HG03354 (cell line): Measurements from ENCODE around the gene SRC.

Experiments used
- ATAC-seq: cut with Tn5 transposase; IDR thresholded peaks from one replicate; pipeline ENCODE4 v1.9.1; 2021; ENCODE audit warnings: mild to moderate bottlenecking; ENCODE audit not compliant: unreplicated experiment, poor library complexity, severe bottlenecking

The SRC gene

DNA sequence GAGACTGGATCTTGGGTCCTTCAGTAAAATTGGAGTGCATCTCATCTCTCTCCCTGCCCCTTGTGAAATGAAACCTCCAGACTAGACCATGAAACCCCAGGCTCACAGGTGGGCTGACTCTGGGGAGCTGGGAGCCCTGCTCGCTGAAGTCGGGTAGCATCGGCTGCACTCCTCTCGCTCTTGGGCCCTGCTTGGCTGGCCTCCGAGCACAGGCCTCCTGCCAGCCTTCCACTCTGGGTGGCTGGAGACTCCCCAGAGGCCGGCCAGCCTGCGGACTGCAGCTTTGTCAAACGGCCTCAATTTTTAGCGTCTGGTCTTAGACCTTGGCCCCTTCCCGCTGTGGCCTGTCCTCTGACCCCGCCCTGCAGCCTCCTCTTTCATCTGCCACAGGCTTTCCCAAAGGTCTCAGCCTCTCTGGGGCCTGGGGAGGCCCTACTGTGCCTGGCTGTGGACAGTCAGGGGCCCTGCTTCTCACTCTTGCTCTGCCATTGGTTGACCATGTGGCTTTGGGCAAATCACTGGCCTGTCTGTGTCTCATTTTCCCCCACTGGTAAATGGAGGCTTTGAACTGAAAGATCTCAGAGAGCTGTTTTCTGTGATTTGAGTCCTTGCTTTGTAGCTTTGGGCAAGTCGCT, 45.1 kb downstream of the SRC start:
- no peak for ATAC-seq

DNA sequence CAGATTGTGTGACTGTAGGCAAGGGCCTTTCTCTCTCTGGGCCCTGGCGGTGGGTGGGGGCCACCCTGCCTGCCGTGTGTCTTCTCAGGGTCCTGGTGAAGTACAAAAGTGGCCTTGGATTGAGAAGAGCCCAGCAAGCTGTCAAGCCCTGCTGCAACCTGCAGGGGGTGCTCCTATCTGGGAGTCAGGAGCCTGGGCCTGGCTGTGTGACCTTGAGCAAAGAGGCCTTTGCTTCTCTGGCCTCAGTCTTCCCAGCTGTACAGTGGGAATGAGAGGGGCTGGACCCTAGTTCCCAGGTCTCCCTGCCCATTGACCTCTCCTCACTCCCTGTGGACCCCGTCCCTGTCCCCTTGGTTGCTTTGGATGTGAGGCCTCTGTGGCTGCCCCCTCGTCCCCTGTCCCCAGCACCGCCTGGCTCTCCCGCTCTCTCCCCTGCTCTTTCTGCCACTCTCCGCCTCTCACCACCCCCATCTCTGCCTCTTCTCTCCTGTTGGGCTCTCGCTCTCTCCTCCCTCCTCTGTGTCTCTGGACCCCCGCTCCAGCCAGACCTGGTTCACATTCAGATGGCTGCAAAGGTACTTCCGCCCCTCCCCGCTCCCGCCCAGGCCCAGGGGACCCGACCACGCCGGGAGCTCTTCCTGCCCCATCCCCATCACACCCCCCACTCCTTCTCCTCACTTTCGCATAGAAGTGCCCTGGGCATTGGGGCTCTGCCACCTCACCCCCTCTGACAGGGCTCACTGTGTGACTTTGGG, 46.7 kb downstream of the SRC start:
- ATAC-seq = no peak

DNA sequence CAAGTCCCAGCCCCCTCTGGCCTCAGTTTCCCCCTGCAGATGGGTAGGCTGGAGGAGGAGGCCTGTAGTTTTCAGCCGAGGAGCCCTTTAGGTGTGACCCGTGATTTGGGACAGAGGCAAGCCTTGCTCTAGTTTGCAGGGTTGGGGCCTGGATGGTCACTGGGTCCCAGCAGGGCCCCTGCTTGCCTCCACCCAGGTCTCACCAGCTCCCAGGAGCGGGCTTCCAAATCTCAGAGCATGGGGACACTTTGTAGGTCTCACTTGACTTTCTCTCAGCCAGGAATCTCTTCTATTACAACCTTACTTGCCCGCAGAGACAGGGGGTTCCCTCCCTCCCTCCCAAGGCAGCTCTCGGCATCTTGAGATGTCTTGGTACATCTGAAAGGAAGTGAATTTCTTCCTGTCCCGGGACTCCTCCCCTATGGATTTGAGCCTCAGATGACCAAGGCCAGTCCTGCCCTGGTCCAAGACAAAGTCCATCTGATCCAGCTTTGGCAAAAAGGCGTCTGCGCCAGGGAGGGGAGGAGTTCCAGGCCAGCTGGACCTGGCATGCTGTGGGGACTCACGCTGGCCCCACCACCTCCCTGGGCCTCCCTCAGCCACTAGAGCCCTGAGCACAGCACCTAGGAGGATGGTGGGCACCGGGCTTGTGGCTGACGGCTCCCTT, 47.4 kb downstream of the SRC start:
- no peak for ATAC-seq

DNA sequence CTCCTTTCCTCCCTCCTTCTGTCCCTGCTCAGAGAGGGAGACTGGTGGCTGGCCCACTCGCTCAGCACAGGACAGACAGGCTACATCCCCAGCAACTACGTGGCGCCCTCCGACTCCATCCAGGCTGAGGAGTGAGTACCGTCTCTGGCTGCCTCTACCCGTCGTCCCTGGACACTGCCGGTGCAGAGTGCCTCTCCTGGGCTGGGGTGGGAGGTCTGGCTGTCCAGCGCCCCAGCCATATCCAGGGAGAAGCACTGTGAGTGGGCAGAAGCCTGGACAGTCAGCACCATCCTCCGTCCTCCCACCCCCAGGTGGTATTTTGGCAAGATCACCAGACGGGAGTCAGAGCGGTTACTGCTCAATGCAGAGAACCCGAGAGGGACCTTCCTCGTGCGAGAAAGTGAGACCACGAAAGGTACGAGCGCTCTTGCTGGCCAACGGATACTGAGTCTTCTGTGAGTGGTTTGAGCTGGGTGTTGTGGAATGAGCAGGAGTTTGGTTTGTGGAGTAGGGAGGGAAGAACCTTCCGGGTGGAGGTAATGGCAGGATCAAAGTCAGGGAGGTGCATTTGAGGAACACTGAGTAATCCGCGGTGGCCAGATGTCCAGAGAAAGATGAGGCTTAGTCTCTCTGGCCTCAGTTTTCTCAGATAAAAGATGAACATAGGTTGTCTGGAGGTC, 48.1 kb downstream of the SRC start:
- no peak for ATAC-seq

DNA sequence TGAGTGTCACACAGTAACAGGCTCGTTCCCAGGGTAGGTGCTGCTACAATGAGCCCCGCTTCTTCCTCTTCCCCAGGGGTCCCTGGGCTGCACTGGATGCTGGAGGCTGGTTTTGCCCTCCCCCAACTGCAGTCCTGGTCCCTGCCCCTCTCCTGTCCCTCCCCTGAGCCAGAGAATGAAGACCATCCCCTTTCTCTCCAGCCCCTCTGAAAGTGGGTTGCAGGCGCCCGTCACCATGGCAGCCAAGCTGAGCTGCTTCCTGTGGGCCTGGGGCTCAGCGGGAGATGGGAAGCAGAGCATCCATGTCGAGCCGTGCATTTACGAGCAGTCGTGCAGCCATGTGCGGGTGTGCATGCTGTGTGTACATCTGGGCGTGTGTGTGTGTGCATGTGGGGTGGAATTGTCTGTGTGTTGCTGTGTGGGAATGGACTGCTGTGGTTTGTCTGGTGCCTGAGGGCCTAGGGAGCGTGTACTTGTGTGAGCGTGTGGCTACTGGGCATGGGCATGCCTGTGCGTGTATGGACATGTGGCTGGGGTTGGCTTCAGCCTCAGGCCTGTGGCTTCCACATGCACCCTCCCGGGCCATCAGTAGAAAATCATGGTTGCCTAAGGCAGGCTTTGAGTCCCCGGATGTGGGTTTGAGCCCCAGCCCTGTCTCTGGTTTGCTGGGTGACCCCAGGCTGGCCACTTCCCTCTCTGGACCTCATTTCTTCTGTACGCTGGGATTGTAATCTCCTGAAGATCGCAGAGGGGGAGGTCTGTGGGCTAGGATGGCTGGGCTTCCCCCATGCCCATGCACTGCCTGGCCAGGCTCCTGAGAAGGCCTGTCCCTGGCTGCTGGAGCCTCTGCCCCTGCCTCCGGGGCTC, 48.8 kb downstream of the SRC start:
- no peak for ATAC-seq

DNA sequence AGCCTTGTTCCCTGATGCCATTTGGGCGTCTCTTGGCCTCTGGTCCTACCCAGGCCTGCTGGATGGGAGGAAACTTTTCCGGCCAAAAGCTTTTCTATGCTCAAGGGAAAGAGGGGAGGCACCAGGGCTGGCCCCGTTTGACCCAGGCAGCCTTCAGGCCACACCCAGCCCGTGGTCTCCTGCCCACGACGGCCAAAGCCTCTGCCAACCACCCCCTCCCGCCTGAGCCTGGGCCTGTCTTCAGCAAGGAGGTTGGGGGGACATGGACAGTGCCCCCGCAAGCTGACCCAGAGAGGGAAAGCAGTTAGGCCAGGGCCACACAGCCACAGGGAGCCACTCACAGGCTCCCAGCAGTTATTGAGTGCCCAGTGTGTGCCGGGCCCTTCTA, 49.5 kb downstream of the SRC start:
- ATAC-seq = no peak

DNA sequence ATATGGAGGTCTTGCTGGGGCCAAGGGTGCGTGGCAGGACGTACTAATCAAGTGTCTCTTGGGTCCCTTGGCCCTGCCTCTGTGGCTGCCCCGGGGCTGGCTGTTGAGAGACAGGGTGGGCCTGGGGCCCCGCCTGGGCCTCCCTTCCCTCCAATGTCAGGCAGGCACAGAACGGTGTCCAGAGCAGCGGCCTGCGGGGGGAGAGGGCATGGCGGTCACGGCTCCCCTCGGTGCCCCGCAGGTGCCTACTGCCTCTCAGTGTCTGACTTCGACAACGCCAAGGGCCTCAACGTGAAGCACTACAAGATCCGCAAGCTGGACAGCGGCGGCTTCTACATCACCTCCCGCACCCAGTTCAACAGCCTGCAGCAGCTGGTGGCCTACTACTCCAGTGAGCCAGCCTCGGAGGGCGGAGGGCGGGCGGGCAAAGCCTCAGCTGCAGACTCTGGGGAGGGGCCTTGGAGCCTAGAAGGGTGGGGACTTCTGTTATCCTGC, 50.0 kb downstream of the SRC start:
- ATAC-seq = no peak

DNA sequence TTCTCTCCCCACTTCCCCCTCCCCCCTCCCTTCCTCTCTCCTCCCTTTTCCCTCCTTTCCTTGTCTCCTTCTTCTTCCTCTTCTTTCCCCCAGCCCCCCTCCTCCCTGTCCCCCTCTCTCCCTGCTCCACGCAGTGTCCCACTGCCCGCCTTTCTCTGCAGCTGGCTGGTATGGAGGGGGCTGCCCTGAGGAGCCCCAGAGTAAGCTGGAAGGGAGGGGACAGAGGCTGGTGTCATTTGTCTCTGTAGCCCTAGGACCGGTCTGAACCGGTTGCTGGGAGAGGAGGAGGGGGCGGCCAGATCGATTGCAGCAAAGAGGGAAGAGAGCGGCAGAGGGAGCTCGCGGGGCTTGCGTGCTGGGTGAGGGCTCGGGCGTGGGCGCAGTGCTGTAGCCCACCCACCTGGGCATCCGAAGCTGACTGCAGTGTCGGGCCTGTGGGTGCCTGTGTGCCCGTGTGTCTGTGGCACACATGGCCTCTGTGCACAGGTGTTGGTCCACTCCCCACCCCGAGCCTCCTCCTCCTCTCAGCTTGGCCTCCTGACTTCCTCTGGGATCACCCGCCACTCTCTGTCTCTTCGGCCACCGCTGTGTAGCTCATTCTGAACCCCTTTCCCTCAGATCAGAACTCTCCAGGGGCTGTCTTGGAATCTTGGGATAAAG, 50.6 kb downstream of the SRC start:
- ATAC-seq = no peak

DNA sequence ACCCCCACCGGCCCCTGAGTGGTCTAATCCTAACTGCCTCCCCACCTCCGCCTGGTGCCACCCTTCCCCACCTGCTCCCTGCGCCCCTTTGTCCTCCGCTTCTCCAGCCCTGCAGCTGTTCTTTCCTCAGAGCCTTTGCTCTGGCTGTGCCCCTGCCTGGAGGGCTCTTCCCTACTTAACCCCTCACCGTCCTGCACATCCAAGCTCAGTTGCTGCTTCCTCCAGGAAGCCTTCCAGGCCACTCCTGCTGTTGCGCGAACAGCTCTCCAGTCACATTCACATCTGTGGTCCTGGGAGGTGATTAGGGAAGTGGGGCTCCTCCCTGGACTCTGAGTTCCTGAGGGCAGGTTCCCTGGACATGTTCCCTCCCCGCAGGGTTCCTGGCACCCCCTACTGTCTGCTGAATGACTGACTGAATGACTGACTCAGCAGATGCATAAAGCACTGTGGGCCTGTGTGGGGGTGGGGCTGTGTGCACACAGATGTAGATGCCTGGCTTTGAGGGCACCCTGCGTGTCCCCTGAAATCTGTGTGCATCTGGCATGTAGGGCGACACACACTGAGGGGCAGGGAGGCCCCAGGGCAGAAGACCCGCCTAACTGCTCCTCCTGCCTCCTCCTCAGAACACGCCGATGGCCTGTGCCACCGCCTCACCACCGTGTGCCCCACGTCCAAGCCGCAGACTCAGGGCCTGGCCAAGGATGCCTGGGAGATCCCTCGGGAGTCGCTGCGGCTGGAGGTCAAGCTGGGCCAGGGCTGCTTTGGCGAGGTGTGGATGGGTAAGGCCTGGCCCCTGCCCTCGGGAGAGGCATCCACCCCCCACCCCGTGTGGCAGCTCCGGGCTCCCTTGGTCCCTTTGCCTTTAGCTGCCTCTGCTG, 51.4 kb downstream of the SRC start:
- ATAC-seq = no peak

DNA sequence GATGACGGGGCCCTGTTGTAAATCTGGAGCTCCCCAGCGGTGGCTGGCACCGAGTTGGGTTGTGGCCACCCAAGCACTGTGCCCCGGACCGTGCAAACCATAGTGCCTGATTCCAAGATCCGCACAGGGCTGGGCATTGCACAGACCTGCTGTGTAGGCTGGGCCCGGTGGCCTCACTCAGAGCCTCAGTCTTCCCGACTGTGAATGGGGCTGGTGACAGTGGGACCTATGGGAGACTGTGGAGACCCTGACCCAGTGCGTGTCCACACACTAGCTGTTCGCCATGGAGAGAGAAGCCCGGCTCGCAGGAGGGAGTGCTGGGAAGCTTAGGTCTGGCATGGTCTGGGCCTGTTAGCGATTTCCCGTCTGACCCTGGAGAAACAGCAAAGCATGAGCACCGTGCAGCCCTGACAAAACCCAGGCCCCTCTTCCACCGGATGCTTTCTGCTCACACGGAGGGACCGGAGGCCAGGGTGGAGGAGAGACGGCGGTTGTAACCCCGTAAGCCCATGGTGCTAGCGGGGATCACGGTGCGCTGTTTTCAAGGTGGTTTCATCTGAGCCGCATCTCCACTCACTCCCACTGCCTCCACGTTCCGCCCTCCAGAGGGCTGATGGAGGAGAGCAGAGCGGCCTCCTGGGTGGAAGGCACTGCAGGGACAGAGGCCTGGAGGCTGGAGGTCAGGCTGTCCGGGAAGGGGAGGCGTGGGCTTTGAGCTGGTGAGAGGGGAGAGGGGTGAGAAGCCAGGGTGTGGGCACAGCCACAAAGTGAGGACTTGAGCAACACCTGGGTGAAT, 52.2 kb downstream of the SRC start:
- ATAC-seq = no peak

DNA sequence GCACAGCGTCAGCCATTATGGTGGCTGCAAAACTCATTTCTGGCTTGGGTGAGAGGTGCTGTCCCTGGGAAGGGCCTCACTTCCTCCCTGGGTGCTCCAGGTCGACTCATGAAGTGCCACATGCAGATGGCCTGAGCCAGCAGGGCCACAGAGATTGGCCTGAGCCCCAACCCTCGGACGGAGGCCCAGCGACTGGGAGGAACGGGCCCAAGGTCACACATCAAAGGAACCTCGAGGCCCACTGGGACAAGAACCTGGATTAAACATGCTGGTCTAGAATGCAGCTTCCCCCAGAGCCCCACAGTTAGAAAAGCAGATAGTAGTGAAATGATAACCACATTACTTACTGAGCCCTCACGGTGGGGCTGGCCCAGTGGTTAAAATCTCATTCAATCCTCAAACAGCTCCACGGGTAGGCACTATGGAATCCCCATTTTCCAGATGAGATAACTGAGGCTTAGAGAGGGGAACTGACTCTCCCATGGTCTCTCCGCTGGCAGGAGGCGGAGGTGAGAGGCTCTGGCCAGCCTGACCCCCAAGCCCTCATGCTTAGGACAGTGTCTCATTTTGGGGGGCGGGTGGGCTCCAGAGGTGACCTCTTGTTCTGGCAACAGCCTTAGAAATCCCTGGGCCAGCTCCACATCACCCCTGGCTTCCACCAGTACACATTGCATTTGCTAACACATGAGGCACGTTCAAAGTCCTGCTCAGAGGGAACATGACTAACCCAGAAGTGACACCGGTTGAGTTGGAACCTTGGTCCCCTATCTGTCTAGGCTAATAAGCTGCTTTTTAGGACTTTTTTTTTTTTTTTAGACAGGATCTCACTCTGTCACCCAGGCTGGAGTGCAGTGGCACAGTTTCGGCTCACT, 53.0 kb downstream of the SRC start:
- no peak for ATAC-seq

DNA sequence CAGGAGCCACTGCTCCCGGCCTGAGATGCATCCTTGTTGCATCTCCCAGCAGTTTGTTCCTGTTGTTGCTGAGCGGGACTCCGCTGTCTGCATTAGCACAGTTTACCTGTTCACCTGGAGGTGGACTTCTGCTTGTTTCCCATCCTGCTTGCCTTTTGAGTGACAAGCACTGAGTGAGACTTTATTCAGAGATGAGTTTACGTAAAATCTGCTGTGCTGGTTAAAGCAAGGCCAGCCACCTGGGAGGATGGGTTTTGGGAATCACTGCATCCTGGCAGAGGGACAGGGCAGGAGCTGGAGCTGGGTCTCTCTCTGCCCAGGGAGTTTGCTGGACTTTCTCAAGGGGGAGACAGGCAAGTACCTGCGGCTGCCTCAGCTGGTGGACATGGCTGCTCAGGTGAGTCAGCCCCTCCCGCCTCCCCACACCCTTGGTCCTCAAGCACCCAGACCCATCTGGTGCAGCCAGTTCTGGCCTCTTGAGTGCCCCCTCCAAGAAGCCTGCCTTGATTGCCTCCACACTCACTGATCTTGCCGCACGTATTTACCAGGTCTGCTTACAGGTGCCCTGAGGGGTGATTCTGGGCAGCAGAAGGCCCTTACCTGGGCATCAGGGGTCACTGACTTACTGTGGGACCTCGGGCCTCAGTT, 55.5 kb downstream of the SRC start:
- no peak for ATAC-seq

DNA sequence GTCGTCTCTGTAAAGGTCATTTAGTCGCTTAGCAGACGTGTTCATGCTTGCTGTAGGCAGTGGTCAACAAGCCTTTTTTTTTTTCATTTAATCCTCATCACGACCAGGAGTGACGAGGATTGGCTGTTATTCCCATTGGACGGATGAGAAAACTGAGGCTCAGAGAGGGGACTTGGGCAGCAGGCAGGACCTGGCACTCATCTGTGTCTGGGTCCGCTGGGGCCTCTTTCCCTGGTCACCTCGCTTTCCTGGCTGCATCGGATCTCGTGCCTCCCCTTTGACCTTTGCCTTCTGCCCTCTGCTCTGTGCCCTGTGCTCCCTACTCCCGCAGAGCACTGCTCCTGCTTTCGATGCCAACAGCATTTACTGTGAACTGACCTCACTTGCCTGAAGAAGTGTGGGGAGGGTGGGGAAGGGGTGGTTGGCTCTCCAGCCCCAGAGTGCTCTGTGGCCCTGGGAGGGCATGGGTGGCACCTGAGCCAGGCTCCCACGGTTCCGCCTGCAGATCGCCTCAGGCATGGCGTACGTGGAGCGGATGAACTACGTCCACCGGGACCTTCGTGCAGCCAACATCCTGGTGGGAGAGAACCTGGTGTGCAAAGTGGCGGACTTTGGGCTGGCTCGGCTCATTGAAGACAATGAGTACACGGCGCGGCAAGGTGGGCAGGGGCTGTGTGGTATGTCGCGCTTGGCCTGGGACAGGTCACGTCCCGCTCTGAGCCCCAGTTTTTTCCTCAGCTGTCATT, 56.2 kb downstream of the SRC start:
- no peak for ATAC-seq

DNA sequence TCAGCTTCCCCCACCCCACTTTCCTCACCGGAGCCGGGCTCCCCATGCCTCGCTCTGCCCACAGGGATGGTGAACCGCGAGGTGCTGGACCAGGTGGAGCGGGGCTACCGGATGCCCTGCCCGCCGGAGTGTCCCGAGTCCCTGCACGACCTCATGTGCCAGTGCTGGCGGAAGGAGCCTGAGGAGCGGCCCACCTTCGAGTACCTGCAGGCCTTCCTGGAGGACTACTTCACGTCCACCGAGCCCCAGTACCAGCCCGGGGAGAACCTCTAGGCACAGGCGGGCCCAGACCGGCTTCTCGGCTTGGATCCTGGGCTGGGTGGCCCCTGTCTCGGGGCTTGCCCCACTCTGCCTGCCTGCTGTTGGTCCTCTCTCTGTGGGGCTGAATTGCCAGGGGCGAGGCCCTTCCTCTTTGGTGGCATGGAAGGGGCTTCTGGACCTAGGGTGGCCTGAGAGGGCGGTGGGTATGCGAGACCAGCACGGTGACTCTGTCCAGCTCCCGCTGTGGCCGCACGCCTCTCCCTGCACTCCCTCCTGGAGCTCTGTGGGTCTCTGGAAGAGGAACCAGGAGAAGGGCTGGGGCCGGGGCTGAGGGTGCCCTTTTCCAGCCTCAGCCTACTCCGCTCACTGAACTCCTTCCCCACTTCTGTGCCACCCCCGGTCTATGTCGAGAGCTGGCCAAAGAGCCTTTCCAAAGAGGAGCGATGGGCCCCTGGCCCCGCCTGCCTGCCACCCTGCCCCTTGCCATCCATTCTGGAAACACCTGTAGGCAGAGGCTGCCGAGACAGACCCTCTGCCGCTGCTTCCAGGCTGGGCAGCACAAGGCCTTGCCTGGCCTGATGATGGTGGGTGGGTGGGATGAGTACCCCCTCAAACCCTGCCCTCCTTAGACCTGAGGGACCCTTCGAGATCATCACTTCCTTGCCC, 57.4 kb downstream of the SRC start:
- no peak for ATAC-seq
